Measurements from ENCODE around the gene OBP2B. TPM values are rescaled to one million over a fixed set of nuclear protein-coding genes. Genes with fewer than 3 reads are reported as not detected.
"Not testable (repeated sequence)": the region's sequence is repeated elsewhere in the genome, so short reads cannot be mapped to it uniquely, and the experiment has no call there.

OBP2B gene
- polyA plus RNA-seq = not detected in 2 replicates
- polyA minus RNA-seq = not detected in 2 replicates

GRCh38 chr9:133208880-133209300 lies at the start of gene OBP2B:
Gene OBP2B (minus strand): TSS chr9:133209250. CDS start chr9:133209199, 51 bp downstream.
- H3F3A ChIP-seq (ENCODE audit: insufficient read depth, low read length, poor library complexity, severe bottlenecking); H3K36me3 ChIP-seq (ENCODE audit: insufficient read depth, low read length); H3K79me2 ChIP-seq (replicated peaks; ENCODE audit: insufficient read depth, low read length); H3K9me2 ChIP-seq (ENCODE audit: insufficient read depth, low read length); H2AFZ ChIP-seq (ENCODE audit: low read depth, low read length); H3K27ac ChIP-seq (ENCODE audit: low read length); H3K27me3 ChIP-seq (ENCODE audit: insufficient read depth, low read depth, low read length); H3K9ac ChIP-seq (ENCODE audit: low read length); H3K4me3 ChIP-seq (ENCODE audit: low read length); H3K4me2 ChIP-seq (ENCODE audit: low read length); H4K20me1 ChIP-seq (ENCODE audit: insufficient read depth); H3K9me3 ChIP-seq (ENCODE audit: low read length): not testable (repeated sequence)

GRCh38 chr9:133258061-133259015 lies 49.3 kb upstream of the OBP2B start:
- Histone ChIP-seq H3K4me2 (ENCODE audit: low read length) (no peak overlapping the region), H3K9me3 (ENCODE audit: low read length) (peaks cover 4% of the 10 kb centered on the region), H3K27me3 (ENCODE audit: insufficient read depth, low read depth, low read length) (no peaks in the 10 kb centered on the region), H3K9ac (ENCODE audit: low read length) (no peak overlapping the region), H4K20me1 (ENCODE audit: insufficient read depth) (no peaks in the 10 kb centered on the region), H3K36me3 (ENCODE audit: insufficient read depth, low read length) (no peaks in the 10 kb centered on the region), H3K4me3 (ENCODE audit: low read length) (no peak overlapping the region), H3F3A (ENCODE audit: insufficient read depth, low read length, poor library complexity, severe bottlenecking) (no peaks in the 10 kb centered on the region), H3K79me2 (replicated peaks; ENCODE audit: insufficient read depth, low read length) (no peaks in the 10 kb centered on the region), H3K27ac (ENCODE audit: low read length) (no peak overlapping the region), H3K9me2 (ENCODE audit: insufficient read depth, low read length) (no peaks in the 10 kb centered on the region), H2AFZ (ENCODE audit: low read depth, low read length) (no peak overlapping the region)
- TF ChIP-seq EP300 (conservative IDR thresholded peaks at IDR 0.05; ENCODE audit: poor library complexity, severe bottlenecking) = no peak
- TF ChIP-seq MXI1 (conservative IDR thresholded peaks at IDR 0.05; ENCODE audit: poor library complexity, severe bottlenecking) = no peak
- TF ChIP-seq SMC3 (conservative IDR thresholded peaks at IDR 0.05; ENCODE audit: poor library complexity) = no peak
- no peak for TF ChIP-seq REST (IDR thresholded peaks at IDR 0.05; ENCODE audit: borderline replicate concordance)
- no peak for TF ChIP-seq CTCF (IDR thresholded peaks at IDR 0.05; ENCODE audit: poor library complexity, severe bottlenecking)
- TF ChIP-seq EZH2 (IDR thresholded peaks at IDR 0.05; ENCODE audit: borderline replicate concordance, insufficient read depth, low read length, poor library complexity, severe bottlenecking) = no peak
- TF ChIP-seq POLR2AphosphoS5 (IDR thresholded peaks at IDR 0.05) = no peak
- no peak for TF ChIP-seq TAF1 (IDR thresholded peaks at IDR 0.05; ENCODE audit: low read depth)

All from neural cell (in vitro differentiated cells).